HG03342 (cell line): ENCODE results near the gene CAGE1.

ENCODE experiments used
- ATAC-seq: cut with Tn5 transposase; IDR thresholded peaks from one replicate; pipeline ENCODE4 v1.9.1; 2021; ENCODE audit warnings: mild to moderate bottlenecking, moderate library complexity; ENCODE audit not compliant: unreplicated experiment

Gene CAGE1

DNA sequence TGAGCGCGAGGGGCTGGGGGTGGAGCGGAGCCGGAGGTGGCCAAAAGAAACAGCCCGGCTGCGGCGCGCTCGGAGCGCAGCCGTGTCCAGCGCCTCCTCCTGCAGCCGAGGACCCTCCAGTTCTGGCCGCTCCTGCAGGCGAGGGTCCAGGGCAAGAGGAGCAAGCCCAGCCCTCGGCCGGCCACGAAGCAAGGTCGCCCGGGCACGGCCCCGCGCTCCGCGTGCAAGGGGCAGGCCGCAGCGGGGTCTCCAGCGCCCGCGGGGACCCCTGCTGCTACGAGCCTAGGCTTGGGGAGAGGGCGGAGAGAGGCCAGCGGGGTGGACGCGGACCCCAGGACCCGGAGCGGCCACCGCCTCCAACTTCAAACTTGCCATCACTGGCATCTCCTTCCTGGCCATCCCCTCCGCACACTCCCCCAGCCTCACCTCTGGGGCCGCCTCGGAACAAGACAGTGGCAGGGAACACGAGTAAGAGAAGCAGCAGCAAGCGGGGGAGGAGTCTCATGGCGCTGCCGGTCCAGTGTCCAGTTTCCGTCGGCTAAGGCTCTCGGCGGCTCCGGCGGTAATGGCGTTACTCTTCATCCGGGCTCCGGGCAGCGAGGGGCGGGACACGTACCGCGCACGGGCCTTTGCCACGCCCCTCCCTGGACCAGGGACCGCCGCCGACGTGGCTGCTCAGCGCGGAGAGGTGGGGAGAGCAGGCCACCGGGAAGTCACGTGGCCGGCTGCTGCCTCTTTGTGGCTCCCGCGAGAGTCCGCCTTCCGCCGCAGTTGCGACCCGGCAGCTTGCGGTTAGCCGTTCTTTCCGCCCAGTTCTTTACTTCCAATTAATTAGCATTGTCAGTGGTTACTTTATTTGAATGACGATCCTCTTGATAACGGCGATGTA is 76.7 kb downstream of the CAGE1 start, which contains the start of gene SSR1:
TSS of gene SSR1 (minus strand) at position 584 of the 889 bp plus-strand sequence. CDS start at position 505, 79 bp downstream.
- peak; percentile 99 for ATAC-seq

DNA sequence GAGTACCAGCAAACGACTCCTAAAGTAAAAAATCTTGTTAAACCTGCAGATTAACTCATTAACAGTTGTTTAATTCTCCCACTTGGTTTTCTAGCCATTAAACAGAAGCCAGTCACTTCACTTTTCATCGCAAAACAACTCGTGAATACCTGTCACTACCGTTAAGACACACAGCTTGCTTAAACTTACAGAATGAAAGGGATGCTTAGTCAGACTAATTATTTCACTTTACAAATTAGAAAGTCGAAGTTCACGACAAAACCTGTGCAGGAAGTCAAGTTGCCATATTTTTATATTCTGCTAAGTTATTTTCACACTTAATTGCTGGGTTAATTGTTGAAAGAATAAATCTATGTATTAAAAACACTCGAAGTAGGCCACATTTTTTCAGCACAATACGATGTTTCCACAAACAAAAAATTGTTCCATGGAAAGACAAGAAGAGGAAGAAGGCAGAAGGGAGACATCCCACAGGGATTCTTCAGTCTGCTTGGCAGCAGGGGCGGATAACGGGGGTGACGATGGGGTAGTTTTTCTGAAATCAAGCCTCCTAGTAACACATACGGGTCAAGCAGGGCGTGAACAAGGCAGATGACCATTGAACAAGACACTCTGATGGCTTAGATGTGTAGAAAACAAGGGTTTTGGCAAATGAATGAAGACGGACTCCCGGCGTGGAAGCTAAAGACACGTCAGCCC is 77.5 kb downstream of the CAGE1 start:
- ATAC-seq: no peak

DNA sequence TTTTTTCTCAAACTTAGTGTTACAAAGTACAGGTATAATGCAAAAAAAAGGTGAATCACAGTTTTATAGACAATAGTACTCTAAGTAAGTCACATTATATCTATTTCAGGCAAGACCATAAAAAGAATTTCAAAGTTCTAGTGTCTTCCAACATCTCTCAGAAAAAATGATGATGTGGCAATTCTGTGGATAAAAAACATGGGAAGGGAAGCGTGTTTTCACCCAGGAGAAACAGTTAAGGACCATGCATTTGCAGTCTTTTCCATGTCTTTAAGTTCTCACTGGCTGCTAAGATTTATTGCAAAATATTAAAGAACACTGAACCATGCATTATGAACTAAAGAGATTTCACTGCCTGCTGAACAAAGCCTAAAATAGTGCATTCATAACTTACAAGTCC is 78.4 kb downstream of the CAGE1 start:
- ATAC-seq: no peak

DNA sequence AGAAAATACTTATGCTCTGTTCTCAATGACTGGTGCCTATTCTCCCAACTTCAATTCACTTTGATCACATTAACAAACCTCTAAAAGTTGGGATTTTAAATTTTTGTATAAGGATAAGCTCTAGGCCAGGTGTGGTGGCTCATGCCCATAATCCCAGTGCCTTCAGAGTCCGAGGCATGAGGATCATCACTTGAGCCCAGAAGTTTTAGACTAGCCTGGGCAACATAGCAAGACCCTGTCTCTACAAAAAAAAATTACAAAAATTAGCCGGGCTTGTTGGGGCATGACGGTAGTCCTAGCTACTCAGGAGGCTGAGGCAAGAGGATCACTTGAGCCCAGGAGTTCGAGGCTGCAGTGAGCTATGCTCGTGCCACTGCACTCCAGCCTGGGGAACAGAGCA is 80.5 kb downstream of the CAGE1 start:
- no peak for ATAC-seq

DNA sequence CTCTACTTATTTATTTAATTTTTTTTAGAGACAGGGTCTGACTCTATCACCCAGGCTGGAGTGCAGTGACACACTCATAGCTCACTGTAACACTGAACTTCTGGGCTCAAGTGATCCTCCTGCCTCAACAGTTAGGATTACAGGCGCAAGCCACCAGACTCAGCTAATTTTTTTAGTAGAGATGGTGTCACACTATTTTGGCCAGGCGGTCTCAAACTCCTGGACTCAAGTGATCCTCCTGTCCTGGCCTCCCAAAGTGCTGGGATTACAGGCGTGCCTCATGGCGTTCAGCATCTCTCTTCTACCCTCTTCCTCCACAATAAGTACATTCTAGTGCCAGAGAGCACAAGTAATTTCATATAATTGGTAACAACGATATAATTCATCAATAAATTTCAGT is 82.0 kb downstream of the CAGE1 start:
- no peak for ATAC-seq

DNA sequence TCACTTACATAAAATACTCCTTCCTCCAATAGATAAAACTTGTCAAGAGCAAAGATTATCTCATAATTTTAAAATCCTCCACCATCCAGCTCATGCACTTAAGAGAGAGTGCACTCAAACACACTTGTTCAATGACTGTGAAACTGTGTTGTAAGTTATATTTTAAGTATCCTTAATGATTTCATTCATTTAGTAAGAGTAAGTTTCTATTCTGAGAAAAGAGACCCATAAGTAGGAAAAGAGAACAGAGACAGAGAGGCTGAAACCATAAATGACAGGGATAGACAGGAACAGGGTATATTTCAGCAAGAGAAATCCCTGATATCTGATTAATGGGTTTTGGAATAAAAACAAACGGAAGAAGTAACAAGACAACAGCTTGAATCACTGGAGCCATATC is 84.7 kb downstream of the CAGE1 start:
- ATAC-seq: no peak

DNA sequence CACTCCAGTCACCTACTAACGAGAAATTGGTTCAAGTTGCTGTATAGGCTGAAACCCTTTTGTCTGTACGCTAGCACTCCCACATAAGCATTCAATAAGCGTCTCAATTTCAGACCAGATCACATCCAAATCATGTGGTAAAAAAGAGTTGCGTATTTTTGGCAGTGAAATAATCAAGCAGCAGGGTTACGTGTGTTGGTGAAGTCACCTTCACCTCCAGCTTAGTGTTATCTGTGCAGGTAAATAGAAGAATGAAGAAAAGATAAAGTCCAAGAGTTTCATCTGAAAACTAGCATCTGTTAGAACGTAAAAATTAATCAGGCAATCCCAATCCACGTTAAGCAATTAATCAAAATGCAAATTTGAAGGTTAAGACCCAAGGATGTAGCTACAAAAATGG is 87.8 kb downstream of the CAGE1 start:
- ATAC-seq: no peak

DNA sequence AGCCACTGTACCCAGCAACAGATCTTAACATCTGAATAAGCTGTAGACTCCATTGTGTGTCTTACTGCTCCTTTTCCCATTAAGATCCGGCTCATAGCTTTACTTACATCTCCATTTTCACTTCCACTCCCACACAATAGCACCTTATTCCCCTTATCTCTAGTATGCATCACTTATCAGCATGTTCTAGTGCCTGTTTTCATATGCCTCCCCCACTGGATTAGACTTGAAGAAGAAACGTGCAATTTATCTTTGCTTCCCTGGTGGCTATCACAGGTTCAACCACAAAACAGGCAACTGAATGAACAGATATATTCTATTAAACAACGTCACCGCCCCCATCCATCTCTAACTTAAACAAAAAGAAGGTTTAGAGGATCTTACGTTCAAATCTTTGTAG is 88.6 kb downstream of the CAGE1 start:
- no peak for ATAC-seq

DNA sequence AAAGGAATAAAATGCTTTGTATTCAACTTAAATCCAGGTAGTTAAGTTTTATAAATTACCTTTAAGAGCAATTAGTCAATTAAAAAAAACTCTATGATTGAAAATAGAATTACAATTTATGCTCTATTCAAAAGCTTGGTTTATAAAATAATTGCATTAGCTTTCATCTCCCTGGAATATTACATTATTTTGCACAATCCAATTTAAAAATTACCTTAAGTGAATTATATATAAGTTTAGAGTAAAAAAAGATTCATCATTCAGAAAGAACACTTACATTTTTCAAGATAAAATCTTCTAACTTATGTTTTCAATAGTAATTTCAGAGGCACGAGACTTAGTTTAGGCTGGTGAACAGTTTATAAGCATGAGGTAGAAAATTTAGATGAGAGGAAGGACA is 91.4 kb downstream of the CAGE1 start:
- ATAC-seq: no peak

DNA sequence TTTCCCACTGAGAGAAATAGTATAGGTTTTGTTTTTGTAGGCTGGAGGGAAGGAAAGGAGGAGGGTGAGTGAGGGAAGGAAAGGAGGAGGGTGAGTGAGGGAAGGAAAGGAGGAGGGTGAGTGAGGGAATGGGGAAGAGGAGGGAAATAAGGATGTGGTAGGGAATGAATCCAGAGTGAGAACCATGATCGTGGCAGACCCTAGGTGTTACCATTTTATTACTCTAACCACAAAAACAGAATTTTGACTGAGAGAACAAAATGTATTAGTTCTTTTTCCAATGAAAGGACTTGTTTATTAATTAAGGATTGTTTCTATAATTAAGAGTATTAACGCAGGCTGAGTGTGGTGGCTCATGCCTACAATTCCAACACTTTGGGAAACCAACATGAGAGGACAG is 92.9 kb downstream of the CAGE1 start:
- no peak for ATAC-seq

DNA sequence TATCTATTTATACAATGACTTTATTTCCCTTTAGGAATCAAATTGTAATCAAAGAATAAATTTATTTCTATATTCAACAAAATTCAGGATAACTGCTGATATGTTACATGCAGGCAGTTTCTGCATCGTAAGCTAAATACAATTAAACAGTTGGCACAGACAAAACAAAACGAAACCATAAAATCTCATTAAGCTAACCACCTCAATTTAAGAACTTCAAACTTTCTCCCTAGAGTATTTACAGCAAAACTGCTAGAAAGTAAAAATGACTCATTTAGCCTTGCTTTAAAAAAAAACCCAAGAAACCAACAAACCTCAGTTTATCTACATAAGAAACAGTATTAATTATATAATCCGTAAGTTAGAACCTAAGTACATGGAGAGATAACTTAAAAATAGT is 93.6 kb downstream of the CAGE1 start:
- ATAC-seq: no peak

DNA sequence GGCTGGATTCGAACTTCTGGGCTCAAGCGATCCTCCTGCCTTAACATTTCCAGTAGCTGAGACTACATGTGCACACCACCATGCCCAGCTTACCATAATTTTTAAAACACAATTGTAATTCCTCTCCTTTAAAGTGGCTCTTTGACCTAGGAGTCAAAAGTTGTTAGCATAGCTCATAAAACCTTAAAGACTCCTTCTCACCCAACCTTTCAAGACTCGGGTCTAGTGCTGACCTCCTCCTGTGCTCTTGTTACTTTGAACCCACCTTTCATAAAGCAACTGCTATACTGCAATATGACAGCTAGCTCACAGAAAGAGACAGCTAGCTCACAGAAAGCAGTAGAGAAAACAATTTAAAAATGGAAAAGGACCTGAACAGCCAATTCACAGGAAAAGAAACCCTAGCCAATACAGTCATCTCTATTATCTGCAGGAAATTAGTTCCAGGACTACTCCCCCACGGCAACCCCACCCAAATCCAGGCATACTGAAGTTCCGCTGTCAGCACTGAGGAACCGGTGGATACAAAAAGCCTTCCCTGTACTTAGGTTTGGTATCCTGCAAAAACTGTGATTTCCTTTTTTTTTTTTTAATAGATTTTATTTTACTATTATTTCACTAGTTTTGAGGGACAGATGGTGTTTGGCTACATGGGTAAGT is 96.8 kb downstream of the CAGE1 start:
- ATAC-seq: no peak

DNA sequence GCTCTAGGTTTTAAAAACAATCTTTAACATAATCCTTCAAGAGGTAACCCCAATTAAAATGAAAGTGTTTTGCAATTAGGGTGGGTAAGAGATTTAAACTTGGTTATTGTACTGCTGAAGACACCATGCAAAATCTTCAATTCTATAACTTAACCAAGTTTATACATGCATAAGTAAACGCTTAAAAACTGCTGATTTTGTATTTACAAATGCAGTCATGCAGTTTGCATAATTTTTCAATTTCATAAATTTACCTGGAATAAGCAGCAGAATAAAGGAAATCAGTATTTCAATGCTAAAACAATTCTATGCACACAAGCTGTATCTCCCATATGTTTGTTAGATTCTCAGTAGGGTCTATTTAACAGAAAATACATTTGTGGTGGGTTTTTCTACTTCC is 99.5 kb downstream of the CAGE1 start:
- no peak for ATAC-seq

DNA sequence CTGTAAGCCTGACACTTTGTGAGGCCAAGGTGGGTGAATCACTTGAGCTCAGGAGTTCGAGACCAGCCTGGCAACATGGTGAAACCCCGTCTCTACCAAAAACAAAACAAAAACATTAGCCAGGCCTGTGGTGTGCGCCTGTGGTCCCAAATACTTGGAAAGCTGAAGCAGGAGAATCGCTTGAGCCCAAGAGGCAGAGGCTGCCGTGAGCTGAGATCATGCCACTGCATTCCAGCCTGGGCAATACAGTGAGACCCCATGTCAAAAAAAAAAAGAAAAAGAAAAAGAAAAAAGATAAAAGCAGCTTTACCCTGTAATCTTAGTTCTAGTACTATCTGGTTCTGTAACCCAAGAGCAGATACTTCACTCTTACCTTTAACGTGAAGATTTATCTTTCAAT is 104.1 kb downstream of the CAGE1 start:
- ATAC-seq: no peak

DNA sequence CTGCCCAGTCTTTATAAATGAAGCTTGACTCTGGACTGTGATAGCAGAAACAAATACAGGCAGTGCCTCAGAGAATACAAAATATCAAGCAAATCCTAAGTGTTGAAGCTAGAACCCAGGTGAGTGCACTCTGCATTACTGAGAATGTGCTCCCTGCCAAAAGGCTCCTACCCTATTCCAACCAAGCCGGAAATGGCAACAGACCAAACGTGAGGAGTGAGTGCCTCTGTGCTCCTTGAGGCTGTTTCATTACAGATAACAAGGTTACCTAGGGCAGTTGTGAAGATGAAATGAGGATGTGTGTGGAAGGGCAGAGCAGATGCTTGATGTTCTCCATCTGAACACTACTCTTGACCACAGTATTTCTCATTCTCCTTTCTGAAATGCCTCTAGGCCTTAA is 105.9 kb downstream of the CAGE1 start:
- ATAC-seq: no peak

DNA sequence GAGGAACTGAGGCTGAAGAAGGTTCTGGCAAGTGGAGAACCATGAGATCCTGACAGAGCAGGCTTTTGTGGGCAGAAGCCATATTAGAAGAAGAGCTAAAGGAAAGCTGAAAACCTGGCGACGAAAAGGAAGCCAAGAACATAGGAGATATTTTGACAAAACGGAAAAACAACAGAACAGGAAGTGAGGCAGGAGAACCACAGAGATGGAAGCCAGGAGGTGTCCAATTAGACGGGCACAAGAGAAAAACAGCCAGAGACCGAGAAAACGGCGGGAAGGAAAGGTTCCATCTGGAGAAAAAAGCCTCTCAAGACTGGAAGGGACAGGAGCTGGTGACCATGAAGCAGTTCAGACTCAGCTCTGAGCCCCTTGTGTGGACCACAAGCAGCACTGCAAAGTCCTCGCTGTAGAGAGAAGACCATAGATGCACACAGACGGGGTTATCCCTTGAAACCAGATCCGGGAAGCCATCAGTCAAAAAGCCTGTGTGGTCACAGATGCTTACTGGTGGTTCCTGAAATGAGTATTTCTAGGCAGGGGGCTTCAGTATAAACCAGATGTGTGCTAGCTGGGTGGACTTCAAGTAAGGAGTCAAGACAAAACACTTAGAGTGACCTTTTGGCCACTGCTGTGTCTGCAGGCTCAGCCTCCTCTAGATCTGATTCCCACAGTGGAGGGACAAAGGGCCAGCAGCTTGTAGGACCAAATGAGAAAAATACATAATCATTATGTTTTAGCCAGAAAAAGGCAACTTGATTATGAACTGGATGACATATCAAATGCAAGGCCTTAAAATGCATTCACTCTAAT is 107.2 kb downstream of the CAGE1 start:
- ATAC-seq: no peak
